ENCODE results near the gene SFT2D1. TPM values are rescaled to one million over a fixed set of nuclear protein-coding genes. Genes with fewer than 3 reads are reported as not detected.

Gene SFT2D1
- total RNA-seq, 1 experiment from 2014 or later: 54.1 TPM

Other genes with a start within 250 kb of the SFT2D1 start
- gene TBXT, start 174.7 kb downstream of the SFT2D1 start, total RNA-seq (2021; ENCODE audit: unreplicated experiment): not detected
- 0.23 TPM for gene PRR18, start 34.2 kb downstream of the SFT2D1 start, total RNA-seq (2021; ENCODE audit: unreplicated experiment)
- gene MPC1, start 40.4 kb upstream of the SFT2D1 start, total RNA-seq (2021; ENCODE audit: unreplicated experiment): 7.0 TPM
- 0.13 TPM for gene RAMACL, start 244.1 kb upstream of the SFT2D1 start, total RNA-seq (2021; ENCODE audit: unreplicated experiment)

All from Panc1 (cell line).